ENCODE data around the gene PKD1L1. TPM values are rescaled to one million over a fixed set of nuclear protein-coding genes. Genes with fewer than 3 reads are reported as not detected.

PKD1L1 gene
- total RNA-seq, 2 donors from 2014 or later: 0.05 to 0.14 TPM

DNA sequence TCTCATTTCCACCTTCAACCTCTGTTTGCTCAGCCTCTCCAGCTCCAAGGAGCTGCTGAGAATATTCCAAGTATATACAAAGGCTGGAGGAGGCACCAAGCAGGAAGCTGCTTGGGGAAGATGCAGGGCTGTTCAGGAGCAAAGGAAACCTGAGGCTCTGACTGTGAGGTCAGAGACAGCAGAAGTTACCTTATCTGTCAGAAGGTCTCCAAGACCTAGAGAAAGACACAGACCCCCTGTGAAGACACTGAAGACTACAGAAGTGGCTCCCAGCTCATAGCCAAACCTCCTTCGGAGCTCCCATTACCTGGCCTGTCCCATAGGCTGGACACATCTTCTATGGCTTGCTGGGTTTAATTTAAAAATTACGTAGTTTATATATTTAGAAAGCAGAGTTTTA lies 53.2 kb downstream of the PKD1L1 start:
- DNase-seq (ENCODE audit: low spot score in 2 of 2) (no peak), ATAC-seq (no peak)
- Mint-ChIP-seq H3K27ac (no peak overlapping the region), H3K36me3 (no peaks in the 10 kb centered on the region), H3K9me3 (no peaks in the 10 kb centered on the region)

DNA sequence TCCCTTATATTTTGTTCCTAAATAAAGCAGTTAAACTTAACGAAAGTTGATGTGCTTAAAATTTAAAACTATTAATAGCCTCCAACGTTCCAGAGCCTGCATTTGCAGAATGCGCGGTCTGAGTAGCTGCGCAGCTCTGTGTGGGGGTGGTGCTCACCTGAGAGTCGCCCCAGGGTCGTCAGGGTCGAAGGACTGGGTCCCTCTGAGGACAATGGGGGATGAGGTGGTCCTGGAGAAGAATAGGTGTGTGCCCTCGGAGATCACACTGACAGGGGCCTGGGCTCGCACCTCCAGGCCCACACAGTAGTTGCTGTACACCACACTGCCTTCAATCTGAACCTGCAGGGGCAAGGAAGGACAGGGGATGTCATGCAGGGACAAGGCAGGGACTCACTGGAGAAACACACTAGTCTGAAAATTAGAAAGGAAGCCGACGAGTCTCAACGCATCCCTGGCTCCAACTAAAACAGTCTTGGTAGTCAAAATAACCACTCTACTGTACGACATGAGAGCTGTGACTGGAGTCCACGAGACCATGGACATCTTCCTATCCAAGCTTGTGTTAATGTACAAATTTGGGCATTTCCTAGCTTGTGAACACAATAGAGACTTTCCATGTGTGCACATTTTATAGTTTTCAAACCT lies 54.4 kb downstream of the PKD1L1 start:
- no peak for DNase-seq (ENCODE audit: low spot score in 2 of 2)
- H3K36me3 Mint-ChIP-seq: no peaks in the 10 kb centered on the region
- ATAC-seq: no peak
- no peaks in the 10 kb centered on the region for H3K9me3 Mint-ChIP-seq
- H3K27ac Mint-ChIP-seq: no peak overlapping the region

DNA sequence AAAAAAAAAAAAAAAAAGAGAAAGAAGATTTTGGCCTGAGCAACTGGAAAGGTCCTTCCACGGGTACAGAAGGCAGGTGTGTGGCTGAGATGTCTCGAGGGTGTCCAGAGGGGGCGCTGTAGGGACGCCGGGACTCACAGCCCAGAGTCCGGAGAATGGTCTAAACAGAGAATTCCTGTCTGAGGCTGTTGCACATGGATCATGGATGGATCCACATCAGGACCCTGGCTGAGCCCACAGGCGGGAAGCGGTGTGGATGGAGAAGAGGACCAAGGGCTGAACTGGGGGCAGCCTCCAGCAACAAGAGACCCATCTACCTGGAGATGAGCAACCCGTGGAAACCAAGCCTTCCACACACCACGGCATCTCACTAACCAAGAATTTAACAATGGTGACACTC lies 55.0 kb downstream of the PKD1L1 start:
- ATAC-seq (no peak), DNase-seq (ENCODE audit: low spot score in 2 of 2) (peak in 1 of 2 donors; percentile 19)
- Mint-ChIP-seq H3K9me3 (no peaks in the 10 kb centered on the region), H3K27ac (no peak overlapping the region), H3K36me3 (no peaks in the 10 kb centered on the region)

DNA sequence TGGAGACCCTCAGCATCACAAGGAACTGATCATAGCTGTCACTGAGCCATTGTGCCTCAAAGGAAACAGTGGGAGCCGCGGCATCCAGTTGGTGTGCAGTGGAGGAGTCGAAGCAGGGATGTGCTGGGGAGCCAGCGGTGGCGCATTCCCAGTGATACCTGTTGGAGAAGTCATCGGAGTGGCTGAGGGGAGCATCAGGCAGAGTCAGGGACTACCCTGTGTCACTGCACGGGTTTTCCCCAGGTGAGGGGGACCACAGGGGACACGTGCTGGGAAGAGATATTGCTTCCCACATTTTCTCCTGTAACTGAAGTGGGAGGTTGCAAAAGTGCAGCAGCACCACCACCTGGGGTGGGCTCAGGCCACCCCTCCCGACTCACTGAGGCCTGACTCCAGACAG lies 57.7 kb downstream of the PKD1L1 start:
- Mint-ChIP-seq H3K9me3 (no peaks in the 10 kb centered on the region), H3K36me3 (no peaks in the 10 kb centered on the region), H3K27ac (no peak overlapping the region)
- no peak for DNase-seq (ENCODE audit: low spot score in 2 of 2)
- ATAC-seq: no peak

DNA sequence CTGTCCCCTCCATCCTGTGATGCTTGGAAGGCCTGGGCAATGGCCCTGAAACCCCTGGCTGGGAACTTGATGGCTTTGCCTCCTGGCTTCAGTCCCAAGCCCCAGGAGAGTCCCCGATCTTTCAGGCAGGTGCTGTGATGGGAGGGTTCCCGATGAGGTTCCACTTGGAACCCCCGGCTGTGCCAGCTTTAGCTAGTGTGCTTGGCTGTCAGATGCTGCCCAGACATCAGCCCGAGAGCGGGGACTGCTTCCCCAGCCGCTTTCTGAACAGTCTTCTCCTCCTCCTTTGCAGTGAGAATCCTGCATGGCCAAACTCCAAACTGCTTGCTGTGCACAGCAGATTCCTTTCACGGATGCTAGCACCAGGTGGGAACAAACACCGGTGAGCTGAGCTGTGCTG lies 58.1 kb downstream of the PKD1L1 start:
- H3K9me3 Mint-ChIP-seq: no peaks in the 10 kb centered on the region
- no peak for ATAC-seq
- DNase-seq (ENCODE audit: low spot score in 2 of 2): no peak

DNA sequence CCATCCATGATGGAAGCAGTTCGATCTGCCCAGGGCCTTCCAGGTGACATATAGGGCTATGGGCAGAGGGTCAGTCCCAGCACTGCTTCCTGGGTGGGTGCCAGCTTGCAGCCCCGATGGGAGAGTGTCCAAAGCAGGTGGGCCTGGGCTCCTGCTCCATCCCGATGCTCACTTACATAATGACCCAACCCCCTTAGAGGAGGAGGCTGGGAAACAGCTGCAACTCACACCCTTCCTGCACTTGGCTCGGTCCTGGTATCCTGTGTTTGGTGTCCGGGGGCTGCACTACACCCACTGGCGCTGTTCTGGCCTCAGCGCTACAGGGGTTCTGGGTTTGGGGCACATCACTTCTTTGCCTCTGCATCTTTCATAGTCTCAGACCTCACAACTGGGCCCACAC lies 58.5 kb downstream of the PKD1L1 start:
- H3K27ac Mint-ChIP-seq: no peak overlapping the region

More for the DNA sequence above, 58.1 kb downstream of the PKD1L1 start:
- Mint-ChIP-seq H3K36me3 (no peaks in the 10 kb centered on the region), H3K27ac (no peak overlapping the region)

DNA sequence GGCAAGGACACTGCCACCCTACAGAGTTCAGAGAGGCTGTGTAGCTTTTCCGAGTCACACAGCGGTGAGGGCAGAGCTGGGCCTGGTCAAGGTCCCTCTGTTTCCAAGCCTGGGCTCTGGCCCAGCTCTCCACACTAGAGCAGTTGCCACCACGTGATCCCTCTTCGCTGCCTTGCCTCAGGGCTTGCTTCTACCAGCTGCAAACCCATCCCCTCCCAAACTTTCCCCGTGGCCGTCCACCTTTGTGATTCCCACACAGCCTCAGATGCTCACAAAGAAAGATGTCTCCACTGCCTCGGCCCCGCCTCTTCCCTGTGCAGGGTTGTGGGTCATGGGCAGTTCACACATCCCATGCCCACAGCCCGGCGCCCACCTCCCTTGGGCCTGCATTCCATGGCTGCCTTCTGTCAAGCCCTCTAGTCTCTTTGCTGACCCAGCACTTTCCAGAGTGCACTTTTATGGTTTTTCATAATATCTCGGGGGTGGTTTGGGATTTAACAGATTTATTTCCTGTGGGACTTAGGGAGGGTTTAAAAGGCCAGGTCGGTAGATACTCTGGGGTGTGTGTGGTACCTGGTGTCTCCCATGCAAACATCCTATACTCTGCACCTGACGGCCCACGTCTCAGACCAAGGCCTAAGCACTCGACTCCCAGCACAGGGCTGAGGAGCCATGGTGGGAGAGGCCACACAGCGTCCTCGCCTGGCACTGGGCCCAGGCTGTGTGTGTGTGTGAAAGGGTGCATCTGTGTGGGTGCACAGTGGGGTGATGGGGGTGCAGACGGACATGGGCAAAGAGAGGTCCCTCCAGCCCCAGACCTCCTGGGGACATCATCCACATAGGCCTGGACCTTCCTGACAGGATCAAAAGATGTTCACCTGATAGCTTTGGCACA lies 59.6 kb downstream of the PKD1L1 start:
- H3K36me3 Mint-ChIP-seq: no peaks in the 10 kb centered on the region
- no peaks in the 10 kb centered on the region for H3K9me3 Mint-ChIP-seq
- no peak overlapping the region for H3K27ac Mint-ChIP-seq
- no peak for ATAC-seq
- DNase-seq (ENCODE audit: low spot score in 2 of 2): no peak

More for the DNA sequence above, 58.5 kb downstream of the PKD1L1 start:
- no peaks in the 10 kb centered on the region for H3K36me3 Mint-ChIP-seq
- H3K9me3 Mint-ChIP-seq: no peaks in the 10 kb centered on the region
- ATAC-seq (no peak), DNase-seq (ENCODE audit: low spot score in 2 of 2) (no peak)

DNA sequence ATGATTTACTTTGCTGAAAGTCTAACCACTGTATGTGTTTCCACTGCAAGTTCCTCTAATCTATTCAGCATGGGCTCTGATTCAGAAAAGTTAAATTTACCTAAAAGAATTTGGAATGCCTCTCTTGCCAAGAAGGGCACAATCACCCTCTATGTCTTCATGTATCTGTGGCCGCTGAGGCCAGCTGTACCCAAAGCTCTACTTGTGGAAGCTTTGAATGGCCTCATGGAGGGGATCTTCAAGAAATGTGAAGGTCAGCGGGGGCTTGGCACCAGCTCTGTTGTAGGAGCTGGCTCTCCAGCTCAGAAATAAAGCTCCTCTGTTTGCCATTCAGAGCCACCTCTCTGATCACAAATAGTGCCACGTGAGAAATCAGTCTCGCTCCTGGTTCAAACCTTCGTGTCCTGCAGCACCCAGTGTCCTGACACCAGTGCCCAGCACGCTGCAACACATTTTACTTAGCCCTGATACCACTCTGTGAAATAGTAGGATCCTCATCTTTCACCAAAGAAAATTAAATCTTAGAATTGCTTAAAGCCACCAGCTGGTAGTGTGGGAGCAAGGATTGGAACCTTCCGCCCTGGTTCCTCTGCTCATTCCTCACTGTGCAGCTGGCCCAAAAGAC lies 61.1 kb downstream of the PKD1L1 start:
- DNase-seq (ENCODE audit: low spot score in 2 of 2) (no peak), ATAC-seq (no peak)
- Mint-ChIP-seq H3K9me3 (no peaks in the 10 kb centered on the region), H3K27ac (no peak overlapping the region), H3K36me3 (no peaks in the 10 kb centered on the region)

DNA sequence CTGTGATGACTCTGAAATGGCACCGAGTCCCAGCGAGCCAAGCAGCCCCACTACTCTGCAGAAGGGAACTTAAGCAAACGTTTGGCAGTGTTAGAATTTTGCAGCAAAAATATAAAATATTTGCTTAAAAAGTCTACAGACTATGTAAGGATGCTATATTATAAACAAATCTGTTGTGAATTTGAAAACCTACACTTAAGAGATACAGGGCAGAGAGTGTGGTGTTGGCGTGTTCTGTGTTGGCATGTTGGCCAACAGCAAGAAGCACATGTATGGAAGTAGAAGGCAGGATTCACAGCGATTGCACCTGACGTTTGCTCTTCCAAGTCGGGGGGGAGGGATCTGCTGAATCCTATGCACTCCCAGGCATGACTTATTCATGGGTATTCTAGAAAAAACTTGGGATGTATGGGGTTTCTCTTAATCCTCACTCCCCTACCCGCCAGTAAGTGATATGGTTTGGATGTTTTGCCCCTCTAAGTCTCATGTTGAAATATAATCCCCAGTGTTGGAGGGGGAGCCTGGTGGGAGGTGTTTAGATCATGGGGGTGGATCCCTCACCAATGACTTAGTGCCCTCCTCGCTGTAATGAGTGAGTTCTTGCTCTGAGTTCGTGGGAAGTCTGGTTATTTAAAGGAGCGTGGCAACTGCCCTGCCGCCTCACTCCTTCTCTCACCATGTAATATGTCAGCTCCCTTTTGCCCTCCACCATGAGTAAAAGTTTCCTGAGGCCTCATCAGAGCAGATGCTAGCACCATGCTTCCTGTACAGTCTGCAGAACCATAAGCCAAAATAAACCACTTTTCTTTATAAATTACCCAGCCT lies 62.1 kb downstream of the PKD1L1 start:
- no peaks in the 10 kb centered on the region for H3K36me3 Mint-ChIP-seq
- ATAC-seq: no peak
- no peak overlapping the region for H3K27ac Mint-ChIP-seq
- no peak for DNase-seq (ENCODE audit: low spot score in 2 of 2)
- no peaks in the 10 kb centered on the region for H3K9me3 Mint-ChIP-seq

DNA sequence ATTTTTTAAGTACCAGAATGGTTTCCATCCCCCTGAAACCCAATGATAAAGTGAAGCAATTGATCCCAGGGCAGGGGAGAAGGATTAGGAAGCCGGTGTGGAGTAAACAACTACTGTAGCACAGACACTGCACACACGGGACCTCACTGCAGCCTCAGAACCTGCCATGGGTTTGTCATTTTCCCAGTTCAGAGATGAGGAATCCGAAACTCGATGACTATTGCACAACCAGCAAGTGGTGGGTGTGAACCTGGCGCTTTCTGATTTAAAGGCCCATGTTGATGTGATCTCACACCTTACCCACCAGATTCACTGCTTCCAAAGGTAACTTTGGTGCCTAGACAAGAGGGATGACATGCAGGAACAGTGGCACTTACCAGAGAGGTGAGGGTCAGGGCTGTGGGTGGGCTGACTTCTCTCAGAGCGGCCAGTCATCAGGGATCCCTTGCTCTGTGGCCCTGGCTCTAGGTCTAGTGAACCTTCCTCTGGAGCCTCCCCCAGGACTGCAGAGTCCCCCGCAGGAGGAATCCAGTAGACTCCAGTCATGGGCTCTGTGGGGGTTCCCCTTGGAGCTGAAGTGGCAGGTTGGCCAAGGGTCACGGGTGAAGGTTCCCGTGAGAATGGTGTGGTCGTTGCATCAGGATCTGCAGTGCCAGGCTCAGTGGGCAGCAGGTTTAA lies 62.8 kb downstream of the PKD1L1 start:
- ATAC-seq (peak; percentile 39 to 88), DNase-seq (ENCODE audit: low spot score in 2 of 2) (no peak)
- Mint-ChIP-seq H3K36me3 (no peaks in the 10 kb centered on the region), H3K9me3 (no peaks in the 10 kb centered on the region), H3K27ac (no peak overlapping the region)

DNA sequence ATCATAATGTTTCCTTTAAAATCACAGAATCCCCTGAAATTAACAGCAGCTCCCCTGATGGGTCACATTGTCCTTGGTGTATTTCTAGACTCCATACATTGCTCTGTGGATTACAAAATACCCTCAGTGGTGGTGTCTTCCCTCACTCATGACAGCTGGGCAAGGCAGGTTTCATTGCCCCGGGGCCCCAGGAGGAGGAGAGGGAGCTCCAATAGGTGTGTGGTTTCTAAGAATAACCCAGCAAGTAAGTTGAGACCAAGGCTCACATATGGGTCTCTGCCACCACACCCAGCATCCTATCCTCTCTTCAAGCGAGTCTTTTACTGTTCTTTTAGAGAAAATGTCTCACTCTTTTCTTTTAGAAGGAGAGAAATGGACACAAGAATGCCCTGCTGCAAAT lies 63.6 kb downstream of the PKD1L1 start:
- H3K27ac Mint-ChIP-seq: no peak overlapping the region
- H3K9me3 Mint-ChIP-seq: no peaks in the 10 kb centered on the region
- DNase-seq (ENCODE audit: low spot score in 2 of 2) (no peak), ATAC-seq (no peak)
- H3K36me3 Mint-ChIP-seq: no peaks in the 10 kb centered on the region

DNA sequence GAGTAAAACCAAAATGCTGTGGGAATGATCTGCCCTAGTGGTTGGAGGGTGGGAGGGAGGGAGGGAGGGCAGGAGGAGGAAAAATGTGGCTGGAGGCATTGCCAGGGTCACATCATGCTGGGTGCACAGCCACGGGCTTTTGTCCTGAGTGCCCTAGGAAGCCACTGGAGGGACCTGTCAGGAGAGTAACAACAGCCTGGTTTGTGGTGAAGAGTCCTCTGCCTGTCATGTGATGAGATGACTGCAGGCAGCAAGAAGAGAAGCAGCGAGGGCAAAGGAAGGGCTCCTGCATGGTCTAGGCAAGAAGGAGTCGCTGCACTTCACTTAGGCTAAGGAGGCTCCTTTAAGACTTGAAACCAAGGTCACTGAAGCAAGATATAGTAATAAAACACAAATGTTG lies 65.6 kb downstream of the PKD1L1 start:
- Mint-ChIP-seq H3K9me3 (no peaks in the 10 kb centered on the region), H3K36me3 (no peaks in the 10 kb centered on the region), H3K27ac (no peak overlapping the region)
- no peak for DNase-seq (ENCODE audit: low spot score in 2 of 2)
- ATAC-seq: no peak

DNA sequence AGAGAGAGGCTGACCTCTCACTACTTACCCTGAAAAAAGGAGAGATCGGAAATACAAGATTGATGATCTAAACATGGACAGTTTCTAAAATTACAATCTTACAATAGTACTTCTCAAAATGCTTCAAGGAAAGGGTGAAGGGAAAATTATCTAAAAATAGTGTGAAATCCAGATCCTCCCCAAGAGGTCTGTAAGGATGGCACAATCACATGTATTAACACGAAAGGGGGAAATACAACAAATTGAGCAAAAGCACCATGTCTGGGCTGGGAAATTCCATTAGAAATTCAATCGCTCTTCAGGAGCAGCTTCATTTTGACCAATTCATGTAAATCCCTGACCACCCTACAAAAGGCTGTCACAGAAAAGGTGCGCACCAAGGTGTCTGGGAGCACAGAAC lies 67.0 kb downstream of the PKD1L1 start:
- Mint-ChIP-seq H3K36me3 (no peaks in the 10 kb centered on the region), H3K27ac (no peak overlapping the region), H3K9me3 (no peaks in the 10 kb centered on the region)
- no peak for DNase-seq (ENCODE audit: low spot score in 2 of 2)
- no peak for ATAC-seq

DNA sequence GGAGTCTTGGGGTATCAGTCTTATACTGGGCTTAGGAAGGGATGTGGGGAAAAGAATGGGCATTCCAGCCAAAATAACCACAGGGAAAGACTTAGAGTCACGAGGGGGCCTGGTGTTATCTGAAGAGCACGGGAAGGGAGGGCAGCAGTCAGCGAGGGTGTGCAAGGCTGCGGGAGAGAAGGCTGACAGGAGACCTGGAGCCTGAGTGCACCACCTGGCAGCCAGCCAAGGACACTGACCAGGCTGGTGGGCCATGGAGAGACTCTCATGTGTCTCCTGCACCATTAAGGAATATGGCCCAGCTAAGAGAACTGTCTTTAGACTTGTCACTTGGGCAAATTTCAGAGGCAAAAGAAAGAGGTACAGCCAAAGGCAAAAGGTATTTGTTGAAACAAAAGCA lies 69.6 kb downstream of the PKD1L1 start:
- no peak for ATAC-seq
- Mint-ChIP-seq H3K36me3 (no peaks in the 10 kb centered on the region), H3K27ac (no peak overlapping the region), H3K9me3 (no peaks in the 10 kb centered on the region)
- DNase-seq (ENCODE audit: low spot score in 2 of 2): no peak

DNA sequence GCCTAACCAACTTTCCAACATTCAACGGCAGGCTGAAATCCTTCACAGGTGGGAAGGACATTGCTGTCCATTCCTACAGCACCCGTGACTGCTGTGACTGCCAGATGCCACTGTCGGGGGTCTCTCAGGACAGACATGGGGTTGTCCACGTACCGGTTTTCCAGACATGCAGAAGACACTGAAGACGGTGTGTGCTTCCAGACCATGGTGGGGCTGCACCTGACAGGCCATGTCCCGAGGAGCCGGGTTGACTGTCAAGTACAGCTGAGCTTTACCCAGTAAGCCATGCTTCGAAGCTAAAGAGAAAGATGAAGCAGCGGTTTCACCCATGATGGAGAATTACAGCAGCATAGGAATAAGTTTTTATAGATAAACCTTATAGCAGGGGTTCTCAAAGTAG lies 70.9 kb downstream of the PKD1L1 start:
- H3K36me3 Mint-ChIP-seq: no peaks in the 10 kb centered on the region
- peak overlapping the region in 1 of 2 donors; percentile 44 for H3K27ac Mint-ChIP-seq
- ATAC-seq (no peak), DNase-seq (ENCODE audit: low spot score in 2 of 2) (no peak)
- no peaks in the 10 kb centered on the region for H3K9me3 Mint-ChIP-seq

DNA sequence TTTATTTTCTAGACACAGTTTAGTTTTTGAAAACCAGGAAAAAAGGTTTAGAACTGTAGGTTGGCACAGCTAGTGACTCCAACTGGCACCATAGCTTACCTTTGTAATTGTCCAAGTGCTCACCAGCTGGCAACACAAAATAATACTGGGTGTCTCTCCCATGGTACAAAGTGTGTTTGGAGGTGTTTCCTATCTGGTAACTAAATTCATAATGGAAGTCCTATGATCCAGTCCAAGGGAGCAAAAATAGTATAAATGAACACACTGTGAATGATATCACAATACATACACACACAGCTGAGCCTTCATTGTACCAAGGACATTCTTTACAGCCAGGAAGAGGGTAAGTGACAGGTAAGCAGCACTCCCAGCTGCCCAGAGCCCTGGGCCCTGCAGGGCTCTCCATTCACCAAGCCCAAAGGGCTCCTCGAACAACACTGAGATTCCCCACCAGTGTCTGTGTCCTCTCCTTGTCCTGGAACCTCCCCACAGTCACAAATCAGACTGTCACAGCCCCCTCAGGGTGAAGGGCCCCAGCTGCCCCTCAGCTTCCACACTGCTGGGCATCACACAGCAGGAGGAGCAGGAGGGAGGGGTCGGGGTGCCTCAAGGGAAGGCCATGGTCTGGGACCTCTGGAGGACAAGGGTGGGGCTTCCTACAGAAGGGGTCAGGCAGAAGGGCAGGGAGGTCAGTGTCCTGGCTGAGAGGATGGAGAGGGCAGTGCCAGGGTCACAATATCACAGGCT lies 72.1 kb downstream of the PKD1L1 start:
- no peak for DNase-seq (ENCODE audit: low spot score in 2 of 2)
- Mint-ChIP-seq H3K27ac (no peak overlapping the region), H3K9me3 (no peaks in the 10 kb centered on the region), H3K36me3 (no peaks in the 10 kb centered on the region)
- no peak for ATAC-seq
